Sigmoid colon (tissue), 7 donors: ENCODE measurements around the gene CNGB1. TPM values are rescaled to one million over a fixed set of nuclear protein-coding genes. Genes with fewer than 3 reads are reported as not detected.

Source experiments
- DNase-seq: peaks from one replicate; pipeline ENCODE4 v3.0.0-alpha.2; 2019
- H3K27ac ChIP-seq, 4 donors: fragments of 200-600 bp; sonication (generic); one replicate each; pipeline ENCODE4 v1.5.1; 2016 to 2019; ENCODE audit warnings: mild to moderate bottlenecking in 1 of 4
- H3K27me3 ChIP-seq, 3 donors: fragments of 200-600 bp; sonication (generic); one replicate each; pipeline ENCODE4 v1.5.1; 2019; ENCODE audit warnings: mild to moderate bottlenecking in 1 of 3
- H3K36me3 ChIP-seq, 4 donors: fragments of 200-600 bp; sonication (generic); one replicate each; pipeline ENCODE4 v1.5.1; 2016 to 2019
- H3K4me1 ChIP-seq, 4 donors: fragments of 200-600 bp; sonication (generic); one replicate each; pipeline ENCODE4 v1.5.1; 2017 to 2019
- H3K4me3 ChIP-seq, 4 donors: fragments of 200-600 bp; sonication (generic); one replicate each; pipeline ENCODE4 v1.5.1; 2017 to 2019; ENCODE audit warnings: mild to moderate bottlenecking in 2 of 4, moderate library complexity in 1 of 4
- H3K9me3 ChIP-seq, 4 donors: fragments of 200-600 bp in 3 of 4; sonication (generic) in 3 of 4; one replicate each; pipeline versions ENCODE4 v1.5.1 to v1.6.1; 2013 to 2019
- CTCF ChIP-seq, 4 experiments: fragments of 450-650 bp in 3 of 4; fragments of 200-600 bp in 1 of 4; IDR thresholded peaks; one replicate each; pipeline ENCODE4 v1.5.1; 2016 to 2019; ENCODE audit warnings: antibody characterized with exemption in 4 of 4, mild to moderate bottlenecking in 3 of 4, moderate library complexity in 2 of 4
- EP300 ChIP-seq, 4 donors: sonication (generic); formaldehyde crosslinking; IDR thresholded peaks; one replicate each; pipeline ENCODE4 v1.6.1; 2017; ENCODE audit warnings: antibody characterized with exemption in 4 of 4
- POLR2A ChIP-seq, 2 donors: fragments of 450-650 bp; IDR thresholded peaks; one replicate each; pipeline ENCODE4 v1.6.1; 2016; ENCODE audit warnings: antibody characterized with exemption in 2 of 2, mild to moderate bottlenecking in 2 of 2, moderate library complexity in 2 of 2
- POLR2AphosphoS5 ChIP-seq, 4 donors: sonication (generic); formaldehyde crosslinking; IDR thresholded peaks; one replicate each; pipeline ENCODE4 v1.6.1; 2017; ENCODE audit warnings: antibody characterized with exemption in 4 of 4
- WGBS, 2 donors: extraction: QIAGEN DNeasy Blood & Tissue Kit; methylation state at CpG; one replicate each; pipeline ENCODE4 v1.1.7; 2013; 5-methylcytosine and 5-hydroxymethylcytosine counted together
- intact Hi-C: fragments of 100-400 bp; cut with DNase I; formaldehyde crosslinking; loops from one replicate; pipeline ENCODE4 v1.15.1; 2023
- polyA plus RNA-seq, 3 donors: library from polyadenylated mRNA; stranded (reverse); fragments of 200-250 nt; gene quantifications; one replicate each; pipeline ENCODE4 v1.2.3, GENCODE V29; 2013
- total RNA-seq, 4 donors: library from RNA; depleted of rRNA; stranded (reverse); fragments of >200 nt; gene quantifications; one replicate each; pipeline ENCODE4 v1.1.0, GENCODE V29; 2016
- donor health status: healthy with polysubstance abuse.
- donor health status: Bipolar disorder and iron deficiency.
- donor health status: healthy.

Gene CNGB1
- total and polyA plus RNA-seq, 7 donors: 0.70 to 13.0 (median 1.4) TPM; not detected in 3

- intact Hi-C loops: no loop called here
- TF ChIP-seq CTCF (IDR thresholded peaks at IDR 0.05) (no peak), EP300 (IDR thresholded peaks at IDR 0.05) (no peak), POLR2A (IDR thresholded peaks at IDR 0.05) (no peak), POLR2AphosphoS5 (IDR thresholded peaks at IDR 0.05) (no peak)
- H3K4me3 ChIP-seq: no peak overlapping the region
- 50 to 56% methylated on average over 4 of the region's 4 CpGs for WGBS, 2 donors
- no peaks in the 10 kb centered on the region for H3K36me3 ChIP-seq
- H3K4me1 ChIP-seq: no peaks in the 10 kb centered on the region
- no peaks in the 10 kb centered on the region for H3K9me3 ChIP-seq
- DNase-seq: no peak
- no peaks in the 10 kb centered on the region for H3K27me3 ChIP-seq
- H3K27ac ChIP-seq: no peak overlapping the region
Observed at GRCh38 chr16:57966204-57966771, 4.6 kb downstream of the CNGB1 start.

GRCh38 chr16:57964157-57964700 lies 6.7 kb downstream of the CNGB1 start:
- no peak overlapping the region for H3K27ac ChIP-seq
- no peak for DNase-seq
- intact Hi-C loops: no loop called here
- H3K9me3 ChIP-seq: no peaks in the 10 kb centered on the region
- H3K27me3 ChIP-seq: no peaks in the 10 kb centered on the region
- TF ChIP-seq EP300 (IDR thresholded peaks at IDR 0.05) (no peak), CTCF (IDR thresholded peaks at IDR 0.05) (no peak), POLR2A (IDR thresholded peaks at IDR 0.05) (no peak), POLR2AphosphoS5 (IDR thresholded peaks at IDR 0.05) (no peak)
- no peak overlapping the region for H3K4me3 ChIP-seq
- no peaks in the 10 kb centered on the region for H3K4me1 ChIP-seq
- H3K36me3 ChIP-seq: no peaks in the 10 kb centered on the region
- WGBS, 2 donors: 79 to 83% methylated on average over 10 of the region's 10 CpGs

- WGBS, 2 donors: 75 to 90% methylated on average over 9 of the region's 9 CpGs
- Histone ChIP-seq H3K9me3 (no peaks in the 10 kb centered on the region), H3K4me3 (no peak overlapping the region), H3K27me3 (no peaks in the 10 kb centered on the region), H3K36me3 (no peaks in the 10 kb centered on the region), H3K4me1 (no peaks in the 10 kb centered on the region), H3K27ac (no peak overlapping the region)
- TF ChIP-seq CTCF (IDR thresholded peaks at IDR 0.05): no peak
- no peak for TF ChIP-seq POLR2A (IDR thresholded peaks at IDR 0.05)
- no peak for TF ChIP-seq POLR2AphosphoS5 (IDR thresholded peaks at IDR 0.05)
- no peak for TF ChIP-seq EP300 (IDR thresholded peaks at IDR 0.05)
- intact Hi-C loops: no loop called here
- DNase-seq: no peak
Observed at GRCh38 chr16:57962756-57963155, 8.2 kb downstream of the CNGB1 start.

GRCh38 chr16:57962046-57962445 lies 8.9 kb downstream of the CNGB1 start:
- Histone ChIP-seq H3K36me3 (no peaks in the 10 kb centered on the region), H3K4me3 (no peak overlapping the region), H3K4me1 (no peaks in the 10 kb centered on the region), H3K27ac (no peak overlapping the region), H3K27me3 (no peaks in the 10 kb centered on the region), H3K9me3 (no peaks in the 10 kb centered on the region)
- 63 to 75% methylated on average over 5 of the region's 5 CpGs for WGBS, 2 donors
- no peak for DNase-seq
- no peak for TF ChIP-seq POLR2A (IDR thresholded peaks at IDR 0.05)
- no peak for TF ChIP-seq CTCF (IDR thresholded peaks at IDR 0.05)
- no peak for TF ChIP-seq POLR2AphosphoS5 (IDR thresholded peaks at IDR 0.05)
- no peak for TF ChIP-seq EP300 (IDR thresholded peaks at IDR 0.05)
- intact Hi-C loops: no loop called here

GRCh38 chr16:57961538-57961937 lies 9.4 kb downstream of the CNGB1 start:
- intact Hi-C loops: no loop called here
- Histone ChIP-seq H3K36me3 (no peaks in the 10 kb centered on the region), H3K27ac (no peak overlapping the region), H3K27me3 (no peaks in the 10 kb centered on the region), H3K4me3 (no peak overlapping the region), H3K4me1 (no peaks in the 10 kb centered on the region), H3K9me3 (no peaks in the 10 kb centered on the region)
- WGBS, 2 donors: 49 to 75% methylated on average over 2 of the region's 2 CpGs
- no peak for DNase-seq
- no peak for TF ChIP-seq POLR2AphosphoS5 (IDR thresholded peaks at IDR 0.05)
- no peak for TF ChIP-seq EP300 (IDR thresholded peaks at IDR 0.05)
- TF ChIP-seq POLR2A (IDR thresholded peaks at IDR 0.05): no peak
- no peak for TF ChIP-seq CTCF (IDR thresholded peaks at IDR 0.05)
